TTC549 (cell line): ENCODE results near the gene MVD.
"Not testable (repeated sequence)": the region's sequence is repeated elsewhere in the genome, so short reads cannot be mapped to it uniquely, and the experiment has no call there.

ENCODE experiments used
- FAIRE-seq: peaks from 2 replicates; lab custom pipeline; 2012; peaks lifted over from hg19 to GRCh38; lab: Jason Lieb, UNC

Gene MVD

GRCh38 chr16:88624481-88624880, 38.4 kb downstream of the MVD start:
- no peak for FAIRE-seq

DNA sequence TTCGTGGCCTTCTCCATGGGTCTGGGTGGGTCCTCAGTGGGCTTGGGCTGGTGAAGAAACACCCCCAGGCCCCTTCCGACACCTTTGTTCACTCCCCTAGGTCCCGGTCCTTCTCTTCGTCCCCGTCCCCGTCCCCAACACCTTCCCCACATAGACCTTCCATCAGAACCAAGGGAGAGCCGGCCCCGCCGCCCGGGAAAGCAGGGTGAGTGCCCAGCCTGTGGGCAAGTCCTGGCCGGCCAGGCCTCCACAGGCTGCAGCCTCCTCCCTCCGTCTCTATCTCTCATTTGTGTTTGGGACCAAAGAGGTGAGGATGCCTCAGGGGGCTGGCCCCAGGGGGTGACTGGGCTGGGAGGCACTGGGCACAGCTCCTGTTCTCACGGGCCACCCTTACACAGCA, 39.0 kb downstream of the MVD start:
- no peak for FAIRE-seq

DNA sequence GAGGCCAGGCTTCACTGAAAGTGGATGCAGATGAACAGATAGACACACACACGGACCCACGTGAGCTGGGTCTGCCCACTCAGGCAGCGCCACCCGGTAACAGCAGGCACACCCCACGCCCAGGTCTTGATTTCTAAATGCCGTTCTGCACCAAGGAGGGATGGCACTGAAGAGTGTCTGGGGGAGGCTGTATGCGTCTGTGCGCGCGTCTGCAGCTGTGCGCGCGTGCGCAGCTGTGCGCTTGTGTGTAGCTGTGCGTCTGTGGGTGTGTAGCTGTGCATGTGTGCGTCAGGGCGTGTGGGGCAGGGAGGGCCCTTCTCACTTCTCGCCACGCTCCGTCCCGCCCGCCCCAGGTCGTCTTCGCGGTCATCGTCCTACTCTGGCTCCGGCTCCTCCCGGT, 40.0 kb downstream of the MVD start:
- FAIRE-seq = no peak

GRCh38 chr16:88622125-88622524, 40.8 kb downstream of the MVD start:
- FAIRE-seq = no peak

GRCh38 chr16:88619859-88620815, 42.8 kb downstream of the MVD start:
- FAIRE-seq = no peak

DNA sequence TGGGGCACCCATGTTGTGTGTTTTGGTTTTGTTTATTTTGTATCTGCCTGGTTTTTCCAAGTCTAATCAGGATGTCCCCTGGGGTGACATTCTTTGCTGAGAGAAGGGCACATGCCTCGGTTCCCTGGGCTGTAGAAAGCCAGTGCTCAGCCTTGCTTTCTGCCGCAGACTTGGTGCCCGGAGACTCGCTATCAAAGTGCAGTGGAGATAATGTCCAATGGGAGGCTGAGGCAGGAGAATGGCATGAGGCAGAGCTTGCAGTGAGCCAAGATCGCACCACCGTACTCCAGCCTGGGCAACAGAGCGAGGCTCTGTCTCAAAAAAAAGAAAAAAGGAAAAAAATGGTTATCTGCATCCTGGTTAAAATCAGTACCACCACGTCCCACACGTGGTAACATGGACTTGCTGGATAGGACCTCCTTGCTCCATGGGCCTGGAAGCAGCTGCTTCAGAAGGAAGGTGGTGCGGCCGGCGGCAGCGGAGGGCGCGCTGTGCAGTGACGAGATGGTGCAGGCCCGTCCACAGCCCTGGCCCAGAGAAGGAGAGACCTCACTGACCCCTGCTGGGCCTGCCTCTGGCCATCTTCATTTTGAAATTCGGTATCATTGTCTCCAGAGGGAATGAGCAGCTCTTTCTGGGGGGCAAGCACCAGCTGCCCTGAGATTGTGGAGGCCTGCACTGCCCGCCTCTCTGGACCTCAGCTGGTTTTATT, 43.8 kb downstream of the MVD start:
- FAIRE-seq = no peak

GRCh38 chr16:88618182-88618955, 44.5 kb downstream of the MVD start:
- no peak for FAIRE-seq

GRCh38 chr16:88617268-88618031, 45.4 kb downstream of the MVD start:
- FAIRE-seq = no peak

GRCh38 chr16:88616736-88617135, 46.2 kb downstream of the MVD start:
- FAIRE-seq = no peak

GRCh38 chr16:88616320-88616719, 46.6 kb downstream of the MVD start:
- FAIRE-seq = no peak

GRCh38 chr16:88614818-88615580, 47.9 kb downstream of the MVD start:
- FAIRE-seq = no peak

DNA sequence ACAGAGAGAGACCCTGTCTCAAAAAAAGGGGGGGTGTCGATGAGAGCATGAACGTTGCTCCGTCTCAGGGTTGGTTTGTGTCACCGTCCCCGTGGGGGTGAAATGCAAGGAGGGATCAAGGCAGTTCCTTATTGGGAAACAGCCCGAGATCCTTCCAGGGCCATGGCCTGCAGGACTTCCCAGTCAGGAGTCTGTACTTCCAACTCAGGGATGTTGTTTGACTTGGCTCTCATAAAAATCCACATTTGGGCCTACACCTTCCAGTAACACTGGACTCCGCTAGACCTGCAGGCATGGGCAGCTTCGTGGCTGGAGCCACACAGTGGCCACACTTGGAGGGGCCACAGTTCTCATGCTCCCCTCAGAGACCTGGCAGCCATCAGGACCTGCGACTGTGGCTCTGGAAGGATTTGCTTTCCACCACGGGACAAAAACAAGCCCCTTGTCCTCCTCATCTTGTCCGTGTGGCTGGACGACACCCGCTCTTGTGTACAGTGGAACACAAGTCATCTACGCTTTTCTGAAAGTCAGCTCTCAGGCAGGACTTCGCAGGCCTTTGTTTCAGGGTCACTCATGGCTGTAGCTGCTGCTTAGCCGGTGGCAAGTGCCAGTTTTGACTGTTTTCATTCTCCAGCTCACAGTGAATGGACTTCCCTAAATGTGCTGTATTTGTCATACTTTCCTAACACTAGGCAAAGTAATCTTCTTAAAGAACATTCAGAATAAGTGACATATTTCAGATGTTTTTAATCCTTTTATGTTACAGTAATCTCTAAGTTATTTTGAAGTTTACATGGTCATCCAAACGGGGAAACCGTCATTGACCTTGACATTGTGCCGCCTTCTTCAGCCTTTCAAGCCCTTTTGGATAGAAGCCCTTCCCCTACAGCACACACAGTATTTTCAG, 48.7 kb downstream of the MVD start:
- FAIRE-seq = no peak

DNA sequence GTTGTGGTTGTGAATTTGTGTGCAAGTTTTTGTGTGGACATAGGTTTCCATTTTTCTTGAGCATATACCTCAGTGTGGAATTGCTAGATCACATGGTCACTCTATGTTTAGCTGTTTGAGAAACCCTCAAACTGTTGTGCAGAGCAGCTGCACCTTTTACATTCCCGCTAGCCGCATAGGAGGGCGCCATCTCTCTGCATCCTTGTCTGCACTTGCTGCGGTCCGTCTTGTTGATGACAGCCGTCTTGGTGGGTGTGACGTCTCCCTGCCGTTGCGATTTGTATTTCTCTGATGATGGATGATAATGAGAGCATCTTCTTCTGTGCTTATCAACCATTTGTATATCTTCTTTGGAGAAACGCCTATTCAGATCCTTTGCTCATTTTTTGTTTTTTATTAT, 49.6 kb downstream of the MVD start:
- FAIRE-seq = no peak

DNA sequence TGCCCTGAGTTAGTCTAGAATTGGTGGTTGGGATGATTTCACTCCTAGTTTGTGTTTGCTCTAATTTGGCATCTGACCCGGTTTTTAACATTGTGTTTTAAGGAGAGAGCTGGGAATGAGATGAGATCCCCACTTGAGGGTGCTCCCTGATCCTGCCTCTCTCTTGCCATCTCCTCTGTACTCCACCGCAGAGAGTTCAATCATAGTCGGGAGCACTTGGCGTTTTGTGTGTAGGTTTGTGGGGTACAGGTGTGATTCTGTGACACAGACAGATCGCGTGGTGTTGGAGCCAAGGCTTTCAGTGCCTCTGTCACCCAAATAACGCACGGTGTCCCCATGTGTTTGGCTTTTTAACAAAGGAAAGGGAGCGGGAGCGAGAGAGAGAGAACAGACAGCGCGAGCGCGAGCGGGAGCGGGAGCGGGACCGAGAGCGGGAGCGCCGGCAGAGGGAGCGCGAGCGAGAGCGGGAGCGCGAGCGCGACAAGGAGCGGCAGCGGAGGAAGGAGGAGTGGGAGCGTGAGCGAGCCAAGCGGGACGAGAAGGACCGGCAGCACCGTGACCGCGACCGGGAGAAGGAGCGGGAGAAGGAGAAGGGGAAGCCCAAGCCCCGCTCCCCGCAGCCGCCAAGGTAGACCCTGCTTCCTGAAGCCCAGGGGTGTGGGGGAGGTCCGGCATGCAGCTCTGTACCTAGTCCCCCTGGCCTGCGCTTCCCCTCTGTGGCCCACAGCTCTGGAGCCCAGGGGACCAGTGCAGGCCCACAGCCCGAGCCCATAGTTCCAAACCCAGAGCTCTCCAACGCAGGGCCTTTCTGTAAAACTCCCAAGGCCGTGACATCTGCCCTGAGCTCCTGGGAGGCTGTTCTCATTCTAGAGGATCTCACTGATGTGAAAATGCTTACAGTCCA, 51.7 kb downstream of the MVD start:
- FAIRE-seq = no peak

- FAIRE-seq = no peak
Observed at GRCh38 chr16:88610080-88610479, 52.8 kb downstream of the MVD start.

DNA sequence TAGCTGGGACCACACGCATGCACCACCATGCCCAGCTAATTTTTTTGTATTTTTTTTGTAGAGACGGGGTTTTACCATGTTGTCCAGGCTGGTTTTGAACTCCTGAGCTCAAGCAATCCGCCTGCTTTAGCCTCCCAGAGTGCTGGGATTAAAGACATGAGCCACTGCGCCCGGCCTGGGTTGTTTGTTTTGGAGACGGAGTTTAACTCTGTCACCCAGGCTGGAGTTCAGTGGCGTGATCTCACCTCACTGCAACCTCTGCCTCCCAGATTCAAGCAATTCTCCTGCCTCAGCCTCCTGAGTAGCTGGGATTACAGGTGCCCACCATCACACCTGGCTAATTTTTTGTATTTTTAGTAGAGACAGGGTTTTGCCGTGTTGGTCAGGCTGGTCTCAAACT, 53.5 kb downstream of the MVD start:
- FAIRE-seq = not testable (repeated sequence)

DNA sequence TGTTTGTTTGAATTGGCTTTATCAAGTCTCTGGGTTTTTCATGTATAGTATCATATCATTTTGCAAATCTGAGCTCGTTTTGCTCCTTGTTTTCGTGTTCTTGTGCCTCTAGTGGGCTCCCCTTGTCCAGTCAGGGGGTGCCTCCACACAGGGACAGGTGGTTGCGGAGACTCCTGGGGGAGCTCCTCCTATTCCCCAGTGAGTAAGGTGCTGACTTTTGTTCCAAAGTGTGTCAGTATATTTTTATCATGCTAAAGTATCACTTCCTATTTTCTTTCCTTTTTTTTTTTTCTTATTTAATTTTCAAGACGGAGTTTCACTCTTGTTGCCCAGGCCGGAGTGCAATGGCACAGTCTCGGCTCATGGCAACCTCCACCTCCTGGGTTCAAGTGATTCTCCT, 54.8 kb downstream of the MVD start:
- FAIRE-seq = no peak

- FAIRE-seq = no peak
Observed at GRCh38 chr16:88606148-88606757, 56.6 kb downstream of the MVD start.
